ENCODE measurements around the gene PDE4D.

PDE4D gene

GRCh38 chr5:59212596-59212995 is 680.9 kb downstream of the PDE4D start:
- DNase-seq (ENCODE audit: low read depth) = no peak
- TF ChIP-seq CTCF (conservative IDR thresholded peaks at IDR 0.05; ENCODE audit: control insufficient read depth, insufficient read depth, low read depth, low read length) = no peak

GRCh38 chr5:59209758-59210359 is 683.7 kb downstream of the PDE4D start:
- no peak overlapping the region for H3K4me3 ChIP-seq (ENCODE audit: control insufficient read depth, low read depth, low read length)
- TF ChIP-seq CTCF (conservative IDR thresholded peaks at IDR 0.05; ENCODE audit: control insufficient read depth, insufficient read depth, low read depth, low read length) = no peak
- DNase-seq (ENCODE audit: low read depth) = peak; percentile 77

More at GRCh38 chr5:59212596-59212995, 680.9 kb downstream of the PDE4D start:
- no peak overlapping the region for H3K4me3 ChIP-seq (ENCODE audit: control insufficient read depth, low read depth, low read length)

GRCh38 chr5:59208474-59208873 is 685.1 kb downstream of the PDE4D start:
- no peak overlapping the region for H3K4me3 ChIP-seq (ENCODE audit: control insufficient read depth, low read depth, low read length)
- no peak for TF ChIP-seq CTCF (conservative IDR thresholded peaks at IDR 0.05; ENCODE audit: control insufficient read depth, insufficient read depth, low read depth, low read length)
- no peak for DNase-seq (ENCODE audit: low read depth)

- DNase-seq (ENCODE audit: low read depth) = no peak
- H3K4me3 ChIP-seq (ENCODE audit: control insufficient read depth, low read depth, low read length) = no peak overlapping the region
- no peak for TF ChIP-seq CTCF (conservative IDR thresholded peaks at IDR 0.05; ENCODE audit: control insufficient read depth, insufficient read depth, low read depth, low read length)
Observed at GRCh38 chr5:59207401-59207800, 686.1 kb downstream of the PDE4D start.

GRCh38 chr5:59206132-59206581 is 687.4 kb downstream of the PDE4D start:
- peak; percentile 76 for DNase-seq (ENCODE audit: low read depth)
- TF ChIP-seq CTCF (conservative IDR thresholded peaks at IDR 0.05; ENCODE audit: control insufficient read depth, insufficient read depth, low read depth, low read length) = no peak

GRCh38 chr5:59204114-59204897 is 689.2 kb downstream of the PDE4D start:
- H3K4me3 ChIP-seq (ENCODE audit: control insufficient read depth, low read depth, low read length) = no peak overlapping the region
- TF ChIP-seq CTCF (conservative IDR thresholded peaks at IDR 0.05; ENCODE audit: control insufficient read depth, insufficient read depth, low read depth, low read length) = no peak
- no peak for DNase-seq (ENCODE audit: low read depth)

More at GRCh38 chr5:59206132-59206581, 687.4 kb downstream of the PDE4D start:
- no peak overlapping the region for H3K4me3 ChIP-seq (ENCODE audit: control insufficient read depth, low read depth, low read length)
